GM19452 (cell line): ENCODE data around the gene CDH7.

Source experiments
- ATAC-seq: cut with Tn5 transposase; IDR thresholded peaks from one replicate; pipeline ENCODE4 v1.9.1; 2021; ENCODE audit not compliant: unreplicated experiment

Gene CDH7

DNA sequence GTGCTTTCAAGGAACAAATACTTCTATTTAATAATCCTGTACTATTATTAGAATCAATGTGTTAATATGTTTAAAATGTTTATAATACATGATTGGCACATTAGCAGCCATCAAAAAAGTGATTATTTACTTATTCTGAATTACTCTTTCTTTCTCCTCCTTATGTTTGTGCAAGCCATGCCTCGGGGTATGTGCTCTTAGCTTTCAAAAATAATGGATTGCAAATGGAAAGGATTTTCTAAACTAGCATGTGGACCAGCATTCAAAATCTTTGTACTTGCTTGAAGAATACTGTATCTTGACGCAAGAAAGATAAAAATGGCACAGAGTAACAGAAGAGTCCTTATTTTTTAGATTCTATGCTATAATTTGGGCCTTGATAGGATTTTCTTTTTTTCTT lies 156.5 kb downstream of the CDH7 start:
- ATAC-seq, result no peak

DNA sequence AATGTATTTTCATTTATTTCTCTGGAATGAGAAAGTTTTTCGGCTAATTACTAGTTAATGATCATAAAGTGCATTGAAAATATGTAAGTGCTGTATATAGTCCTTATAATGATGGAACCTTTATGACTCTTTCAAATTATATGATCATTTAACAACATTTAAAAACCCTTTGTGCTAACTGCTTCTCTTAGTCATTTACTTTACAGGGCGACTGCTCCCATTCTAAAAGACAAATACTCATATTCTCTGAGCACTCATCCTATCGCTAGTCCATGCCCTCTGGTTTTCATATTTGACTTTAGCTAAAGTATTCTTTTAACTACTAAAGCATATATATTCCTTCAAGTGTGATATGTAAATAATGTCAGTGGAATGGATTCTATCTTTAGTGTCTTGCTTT lies 168.2 kb downstream of the CDH7 start:
- no peak for ATAC-seq

DNA sequence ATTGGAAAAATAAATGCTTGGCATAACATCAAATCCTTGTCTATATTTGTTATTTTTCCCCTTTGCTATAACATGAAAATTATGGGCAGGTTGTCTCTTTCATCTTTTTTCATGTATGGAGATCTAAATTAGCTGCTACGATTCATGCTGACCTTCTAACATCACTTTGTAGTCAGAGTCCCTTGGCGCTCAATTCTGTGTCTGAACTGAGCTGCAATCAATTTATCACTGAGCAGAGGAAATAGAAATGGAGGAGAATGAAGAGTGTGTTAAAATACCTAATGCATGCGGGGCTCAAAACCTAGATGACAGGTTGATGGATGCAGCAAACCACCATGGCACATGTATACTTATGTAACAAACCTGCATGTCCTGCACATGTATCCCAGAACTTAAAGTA lies 168.9 kb downstream of the CDH7 start:
- no peak for ATAC-seq

DNA sequence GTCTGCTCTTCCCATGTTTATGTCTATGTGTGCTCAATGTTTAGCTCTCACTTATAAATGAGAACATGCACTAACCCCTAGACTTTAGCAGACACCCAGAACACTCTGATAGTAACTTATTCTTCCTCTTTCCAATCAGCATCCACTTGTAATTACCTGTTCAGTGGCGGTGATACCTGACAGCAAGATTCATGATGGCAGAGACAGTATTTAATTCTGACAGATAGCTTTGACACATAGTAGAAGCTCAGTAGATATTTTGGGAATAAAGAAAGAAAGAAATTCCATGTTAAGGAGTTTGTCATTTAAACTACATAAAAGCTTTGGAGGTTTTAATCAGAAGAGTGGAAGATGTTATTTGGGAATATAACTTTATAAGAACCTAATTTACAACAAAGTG lies 171.3 kb downstream of the CDH7 start:
- ATAC-seq, result no peak

DNA sequence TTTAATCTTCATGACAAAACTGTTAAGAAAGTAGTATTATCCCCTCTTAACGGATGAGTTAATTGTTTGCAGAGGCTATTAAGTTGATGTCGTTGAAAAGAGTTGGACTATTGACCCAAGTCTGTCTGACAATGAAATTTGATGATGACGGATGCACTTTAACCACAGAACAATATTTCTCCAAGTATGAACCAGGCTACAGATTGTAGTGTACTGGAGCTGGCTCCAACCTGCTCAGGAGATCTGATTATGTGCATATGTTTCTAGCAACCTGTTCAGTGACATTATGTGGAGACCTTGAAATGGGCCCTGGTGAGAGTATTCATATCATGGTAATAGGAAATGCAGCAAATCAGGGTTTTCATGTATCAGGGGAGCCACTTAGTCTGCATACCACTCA lies 174.1 kb downstream of the CDH7 start:
- no peak for ATAC-seq

DNA sequence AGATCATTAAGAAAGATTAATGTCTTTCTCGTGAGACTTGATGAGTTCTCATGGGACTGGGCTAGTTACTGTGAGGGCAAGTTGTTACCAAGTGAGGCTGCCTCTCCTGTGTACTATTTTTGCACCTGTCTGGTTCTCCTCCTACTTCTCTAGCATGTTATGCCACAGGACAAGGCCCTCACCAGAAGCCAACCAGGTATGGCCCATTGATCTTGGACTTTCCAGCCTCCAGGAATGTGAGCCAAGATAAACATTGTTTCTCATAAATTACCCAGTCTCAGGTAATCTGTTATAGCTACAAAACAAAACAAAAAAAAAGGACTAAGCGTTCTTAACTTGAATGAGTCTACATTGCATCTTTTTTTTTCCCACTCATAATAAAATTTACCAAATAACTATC lies 184.1 kb downstream of the CDH7 start:
- ATAC-seq, result no peak

DNA sequence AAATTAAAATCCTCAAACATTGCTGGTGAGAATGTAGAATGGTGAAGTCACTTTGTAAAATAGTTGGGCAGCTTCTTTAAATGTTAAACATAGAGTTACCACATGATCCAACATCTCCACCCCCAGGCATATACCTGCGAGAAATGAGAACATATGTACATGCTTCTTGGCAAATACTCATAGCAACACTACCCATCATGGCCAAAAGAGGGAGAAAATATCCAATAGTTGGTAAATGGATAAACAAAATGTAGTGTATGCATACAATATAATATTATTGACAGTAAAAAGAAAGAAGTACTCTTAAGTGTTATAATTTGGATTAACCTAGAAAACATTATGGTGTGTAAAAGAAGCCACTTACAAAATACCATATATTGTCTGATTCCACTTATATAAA lies 185.9 kb downstream of the CDH7 start:
- ATAC-seq, result no peak

DNA sequence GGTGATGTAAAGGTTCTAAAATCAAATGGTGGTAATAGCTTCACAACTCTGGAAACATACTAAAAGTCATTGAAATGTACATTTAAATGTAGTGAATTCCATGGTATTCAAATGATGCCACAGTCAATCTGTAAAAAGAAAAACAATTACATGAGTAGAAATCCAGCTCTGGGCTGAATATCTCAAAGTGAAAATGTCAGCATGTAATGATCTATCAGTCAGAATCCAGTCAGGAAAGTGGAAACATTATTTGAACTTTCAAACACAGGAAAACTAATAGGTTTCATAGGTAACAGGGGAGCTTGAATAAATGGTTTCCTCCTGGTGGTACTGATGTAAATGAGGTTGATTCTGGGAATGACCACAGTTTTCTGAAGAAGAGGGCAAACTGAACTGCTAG lies 186.4 kb downstream of the CDH7 start:
- no peak for ATAC-seq

DNA sequence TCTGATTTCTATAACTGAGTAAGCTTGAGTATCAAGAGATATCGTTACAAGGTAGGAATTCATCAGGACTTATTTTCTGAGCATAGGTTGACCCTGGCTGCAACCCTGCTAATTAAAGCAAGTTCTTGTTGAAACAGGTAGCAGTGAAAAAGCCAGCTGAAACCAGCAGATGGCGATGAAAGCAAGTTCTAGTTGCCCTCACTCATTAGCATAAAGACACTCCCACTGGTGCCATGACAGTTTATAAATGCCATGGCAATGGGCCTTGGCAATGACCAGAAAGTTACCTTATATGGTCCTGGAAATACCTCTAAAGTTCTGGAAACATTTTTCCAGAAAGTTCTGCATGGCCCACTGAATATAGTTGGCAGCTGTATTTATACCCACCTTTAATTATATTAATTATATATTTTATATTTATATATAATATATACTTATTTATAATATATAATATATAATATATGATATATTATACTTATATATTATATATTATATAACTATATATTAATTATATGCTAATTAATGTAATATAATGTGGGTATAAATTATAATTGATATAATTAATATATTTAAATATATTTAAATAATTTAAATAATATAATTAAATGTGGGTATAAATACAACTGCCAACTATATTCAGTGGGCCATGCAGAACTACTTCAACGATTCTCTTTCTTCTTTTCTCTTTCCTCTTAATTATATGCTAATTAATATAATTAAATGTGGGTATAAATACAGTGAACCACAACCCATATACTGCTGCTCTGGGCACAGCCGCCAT lies 188.0 kb downstream of the CDH7 start:
- peak; percentile 80 for ATAC-seq
